ENCODE results near the gene TMPRSS9.

DNA sequence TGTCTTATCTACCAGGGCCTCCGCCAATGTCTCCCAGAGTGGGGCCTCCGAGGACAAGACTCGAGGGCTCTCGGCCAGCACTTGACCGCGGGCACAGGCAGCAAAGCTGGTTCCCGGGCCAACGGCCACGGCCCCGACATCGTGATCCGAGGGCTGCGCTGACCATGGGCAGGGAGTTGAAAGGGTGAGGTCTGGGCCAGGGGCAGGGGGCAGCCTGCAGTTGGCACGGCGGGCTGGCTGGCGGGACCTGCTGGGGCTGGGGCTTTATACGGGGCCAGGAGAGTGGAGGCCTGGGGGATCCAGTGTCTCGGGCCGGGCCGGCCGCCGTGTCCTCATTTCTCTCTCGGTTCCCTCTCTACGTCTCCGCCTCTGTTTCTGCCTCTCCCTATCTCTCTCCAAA, 42.3 kb upstream of the TMPRSS9 start:
- TF ChIP-seq, protein P1, sequence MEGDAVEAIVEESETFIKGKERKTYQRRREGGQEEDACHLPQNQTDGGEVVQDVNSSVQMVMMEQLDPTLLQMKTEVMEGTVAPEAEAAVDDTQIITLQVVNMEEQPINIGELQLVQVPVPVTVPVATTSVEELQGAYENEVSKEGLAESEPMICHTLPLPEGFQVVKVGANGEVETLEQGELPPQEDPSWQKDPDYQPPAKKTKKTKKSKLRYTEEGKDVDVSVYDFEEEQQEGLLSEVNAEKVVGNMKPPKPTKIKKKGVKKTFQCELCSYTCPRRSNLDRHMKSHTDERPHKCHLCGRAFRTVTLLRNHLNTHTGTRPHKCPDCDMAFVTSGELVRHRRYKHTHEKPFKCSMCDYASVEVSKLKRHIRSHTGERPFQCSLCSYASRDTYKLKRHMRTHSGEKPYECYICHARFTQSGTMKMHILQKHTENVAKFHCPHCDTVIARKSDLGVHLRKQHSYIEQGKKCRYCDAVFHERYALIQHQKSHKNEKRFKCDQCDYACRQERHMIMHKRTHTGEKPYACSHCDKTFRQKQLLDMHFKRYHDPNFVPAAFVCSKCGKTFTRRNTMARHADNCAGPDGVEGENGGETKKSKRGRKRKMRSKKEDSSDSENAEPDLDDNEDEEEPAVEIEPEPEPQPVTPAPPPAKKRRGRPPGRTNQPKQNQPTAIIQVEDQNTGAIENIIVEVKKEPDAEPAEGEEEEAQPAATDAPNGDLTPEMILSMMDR (IDR thresholded peaks at IDR 0.05): no peak
- TF ChIP-seq POLR2A (IDR thresholded peaks at IDR 0.05): no peak

Measured in heart left ventricle (tissue), 13 donors.